Activated T-cell treated with anti-CD3 and anti-CD28 coated beads for 4 hours (primary cell): ENCODE measurements around the gene PNO1.
"Not testable (repeated sequence)": the region's sequence is repeated elsewhere in the genome, so short reads cannot be mapped to it uniquely, and the experiment has no call there.

ENCODE experiments used
- DNase-seq: peaks from one replicate; pipeline ENCODE4 v3.0.0-alpha.2; 2020

PNO1 gene

DNA sequence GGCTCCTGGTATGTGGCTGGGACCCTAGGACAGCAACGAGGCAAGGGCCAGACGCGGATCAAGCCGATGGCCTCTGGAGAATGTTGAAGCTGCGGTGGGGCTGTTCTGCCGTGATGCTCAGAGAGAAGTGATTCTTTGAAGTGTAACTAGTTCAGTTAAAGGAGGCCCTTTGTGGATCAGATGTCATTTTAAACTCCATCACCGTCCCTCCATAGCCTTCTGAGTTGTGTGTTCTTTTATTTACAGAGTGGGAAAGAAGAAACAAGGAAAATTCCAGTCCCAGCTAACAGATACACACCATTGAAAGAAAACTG, 403 bp downstream of the PNO1 start:
- DNase-seq = no peak

- no peak for DNase-seq
Observed at GRCh38 chr2:68163641-68164040, 6.0 kb downstream of the PNO1 start.

DNA sequence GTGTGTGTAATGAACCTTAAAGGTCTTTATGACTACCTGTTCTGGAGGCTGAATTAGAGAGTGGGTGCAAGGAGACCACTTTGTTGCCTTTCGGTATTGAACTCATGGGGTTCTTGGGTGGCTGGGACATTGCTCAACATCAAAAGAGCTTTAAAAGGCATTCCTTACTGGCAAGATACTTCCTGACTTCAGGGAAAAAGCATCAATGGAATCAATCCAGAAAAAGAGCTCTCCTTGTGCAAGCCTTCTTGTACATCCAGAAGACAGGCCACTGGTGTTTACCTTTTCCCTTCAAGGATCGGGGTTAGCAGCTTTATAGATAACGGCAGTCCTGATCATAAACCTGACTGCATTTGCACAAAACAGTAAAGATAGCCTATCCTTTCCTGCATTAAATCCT, 9.5 kb downstream of the PNO1 start:
- no peak for DNase-seq

DNA sequence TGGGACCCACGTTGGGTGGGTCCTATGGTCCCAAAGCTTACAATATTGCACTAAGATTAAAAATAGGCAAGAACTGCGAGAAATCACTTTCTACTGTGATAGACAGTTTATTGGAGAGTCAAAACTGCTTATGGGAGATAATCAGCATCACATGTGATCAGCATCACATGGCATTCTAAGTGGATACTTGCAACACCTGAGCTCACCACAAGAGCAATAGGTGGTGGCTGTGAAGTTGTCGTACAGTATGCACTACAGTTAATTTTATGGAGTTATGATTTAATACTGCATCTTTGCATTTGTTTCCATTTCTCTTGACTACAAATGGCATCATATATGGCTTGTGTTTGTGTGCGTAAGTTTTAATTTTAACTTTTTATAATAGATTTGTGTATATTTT, 11.6 kb downstream of the PNO1 start:
- no peak for DNase-seq

GRCh38 chr2:68171146-68171545, 13.5 kb downstream of the PNO1 start:
- DNase-seq = no peak

- no peak for DNase-seq
Observed at GRCh38 chr2:68171684-68172083, 14.0 kb downstream of the PNO1 start.

DNA sequence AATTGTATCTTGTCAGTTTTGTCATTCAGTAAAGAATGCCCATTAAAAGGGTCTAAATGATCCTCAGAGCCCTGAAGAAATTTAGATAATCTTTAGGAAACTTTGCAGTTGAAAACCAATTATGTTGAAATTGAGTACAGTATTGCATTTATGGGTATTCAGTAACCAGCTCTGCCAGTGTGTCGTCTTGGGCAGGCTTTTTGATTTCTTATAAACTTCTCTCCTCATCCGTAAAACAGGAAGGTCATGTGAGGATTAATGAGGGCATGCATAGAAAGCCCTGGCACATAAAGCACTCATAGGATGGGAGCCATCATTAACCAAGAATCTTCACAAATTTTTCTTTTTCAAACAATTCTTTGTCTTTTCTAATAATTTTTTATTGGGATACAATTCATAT, 14.8 kb downstream of the PNO1 start:
- no peak for DNase-seq

- DNase-seq = no peak
Observed at GRCh38 chr2:68172990-68173700, 15.5 kb downstream of the PNO1 start.

DNA sequence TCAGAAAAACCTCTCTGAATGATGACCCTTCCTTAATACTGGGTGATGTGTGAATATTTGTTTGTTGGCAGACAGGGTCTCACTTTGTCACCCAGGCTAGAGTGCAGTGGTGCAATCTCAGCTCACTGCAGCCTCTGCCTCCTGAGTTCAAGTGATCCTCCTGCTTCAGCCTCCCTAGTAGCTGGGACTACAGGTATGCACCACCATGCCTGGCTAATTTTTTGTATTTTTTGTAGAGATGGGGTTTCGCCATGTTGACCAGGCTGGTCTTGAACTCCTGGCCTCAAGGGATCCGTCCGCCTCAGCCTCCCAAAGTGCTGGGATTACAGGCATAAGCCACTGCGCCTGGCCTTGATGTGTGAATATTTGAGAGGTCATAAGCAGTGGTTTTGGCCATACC, 17.5 kb downstream of the PNO1 start:
- DNase-seq = not testable (repeated sequence)

DNA sequence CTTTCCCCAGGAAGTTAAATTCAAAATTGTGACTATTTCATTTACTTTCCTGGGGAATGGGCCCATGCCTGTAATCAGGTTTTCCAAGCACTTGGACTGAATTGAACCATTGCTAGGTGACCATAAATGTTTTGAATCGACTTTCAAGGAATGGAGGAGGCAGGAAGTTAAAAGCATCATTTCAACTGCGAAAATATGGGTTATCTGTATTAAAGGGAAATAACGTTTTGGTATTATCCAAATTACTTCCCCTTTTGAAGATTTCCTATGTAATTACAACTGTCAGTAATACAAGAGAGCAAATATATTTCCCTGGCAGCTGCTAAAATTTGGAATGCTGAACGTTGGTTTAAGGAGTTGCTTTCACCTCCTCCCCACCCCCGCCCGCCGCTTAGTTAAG, 19.0 kb downstream of the PNO1 start:
- DNase-seq = no peak

GRCh38 chr2:68177541-68177940, 19.9 kb downstream of the PNO1 start:
- DNase-seq = no peak

GRCh38 chr2:68178432-68178831, 20.7 kb downstream of the PNO1 start:
- no peak for DNase-seq

DNA sequence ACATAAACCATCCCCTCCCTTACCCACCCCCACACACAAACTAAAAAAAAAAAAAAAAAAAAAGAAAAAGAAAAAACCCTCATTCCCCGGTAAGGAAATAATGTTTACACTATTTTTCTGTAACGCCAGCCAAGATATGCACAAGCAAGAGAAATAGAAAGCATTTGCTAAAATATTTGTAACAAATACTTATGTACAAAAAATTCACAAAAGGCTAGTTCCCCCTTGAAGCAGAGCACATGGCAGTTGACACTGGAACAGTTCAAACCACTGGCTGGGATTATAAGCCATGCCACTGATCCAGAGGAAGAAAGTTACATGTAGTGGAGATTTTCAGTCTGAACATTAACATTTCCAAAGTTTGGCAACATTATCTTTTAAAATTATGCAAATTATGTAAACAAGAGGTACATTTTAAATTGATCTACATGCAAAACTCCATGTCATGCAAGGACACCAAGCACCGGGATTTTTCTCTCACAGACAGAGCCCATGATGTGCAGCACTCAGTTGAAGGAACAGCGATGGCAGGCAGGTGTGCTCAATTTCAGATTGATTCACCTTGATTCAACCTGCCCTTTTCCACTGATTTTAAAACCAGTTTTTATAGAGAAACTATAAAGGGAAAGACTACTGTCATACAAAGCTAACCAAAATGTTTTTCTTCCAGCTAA, 21.4 kb downstream of the PNO1 start:
- no peak for DNase-seq

- no peak for DNase-seq
Observed at GRCh38 chr2:68182902-68183301, 25.2 kb downstream of the PNO1 start.

DNA sequence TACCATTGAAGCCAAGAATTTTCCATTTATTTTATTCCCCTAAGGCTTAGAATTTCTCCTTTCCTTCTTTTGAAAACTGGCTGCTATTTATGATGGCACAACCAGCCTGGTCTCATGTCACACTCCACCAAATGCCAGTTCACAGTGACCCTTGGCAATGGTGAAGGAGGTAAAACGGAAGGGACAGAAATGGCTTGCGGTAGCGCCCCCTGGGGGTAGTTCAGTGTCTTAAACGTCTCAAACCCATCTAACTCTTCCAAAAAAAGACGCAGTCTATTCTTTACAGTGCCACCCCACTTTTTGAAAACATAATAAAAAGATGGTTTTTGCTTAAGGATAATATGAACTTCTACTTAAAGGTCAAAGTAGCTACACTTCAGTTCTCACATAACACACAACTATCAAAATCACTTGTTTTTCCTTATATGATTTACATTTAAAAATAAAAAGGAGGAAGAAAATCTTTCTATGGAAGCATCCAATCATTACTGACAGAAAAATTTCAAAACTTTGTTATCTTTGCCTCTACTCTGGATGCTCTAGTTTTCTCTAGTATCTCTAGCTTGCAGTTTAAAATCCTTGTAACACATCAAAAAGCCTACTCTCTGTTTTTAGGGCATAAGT, 28.0 kb downstream of the PNO1 start:
- peak; percentile 42 for DNase-seq

GRCh38 chr2:68187329-68187728, 29.6 kb downstream of the PNO1 start:
- DNase-seq = no peak

GRCh38 chr2:68188831-68189230, 31.1 kb downstream of the PNO1 start:
- no peak for DNase-seq

DNA sequence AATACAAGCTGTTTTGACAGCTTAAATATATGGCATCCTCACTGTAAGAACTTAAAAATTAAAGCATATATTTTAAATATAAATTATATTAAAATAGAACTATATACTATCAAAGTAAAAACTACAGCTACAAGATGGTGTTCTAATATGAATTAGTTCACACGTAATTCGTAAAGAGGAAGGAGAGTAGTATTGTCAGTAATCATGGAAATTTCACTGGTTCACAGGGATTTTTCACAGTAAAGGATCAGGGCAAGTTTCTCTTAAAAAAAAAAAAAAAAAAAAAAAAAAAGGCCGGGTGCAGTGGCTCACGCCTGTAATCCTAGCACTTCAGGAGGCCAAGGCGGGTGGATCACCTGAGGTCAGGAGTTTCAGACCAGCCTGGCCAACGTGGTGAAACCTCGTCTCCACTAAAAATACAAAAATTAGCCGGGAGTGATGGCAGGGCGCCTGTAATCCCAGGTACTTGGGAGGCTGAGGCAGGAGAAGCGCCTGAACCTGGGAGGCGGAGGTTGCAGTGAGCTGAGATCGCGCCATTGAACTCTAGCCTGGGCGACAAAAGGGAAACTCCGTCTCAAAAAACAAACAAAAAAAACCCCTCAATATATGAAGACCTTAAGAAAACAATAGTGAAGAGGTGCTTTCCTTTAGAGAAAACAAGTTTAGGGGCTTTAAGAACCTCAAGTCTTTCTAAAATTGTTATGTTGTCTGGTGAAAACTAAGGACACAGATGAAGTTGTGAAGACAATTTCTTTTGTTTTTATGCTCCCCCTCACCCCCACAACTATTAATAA, 32.5 kb downstream of the PNO1 start:
- no peak for DNase-seq

- no peak for DNase-seq
Observed at GRCh38 chr2:68190991-68191731, 33.5 kb downstream of the PNO1 start.

DNA sequence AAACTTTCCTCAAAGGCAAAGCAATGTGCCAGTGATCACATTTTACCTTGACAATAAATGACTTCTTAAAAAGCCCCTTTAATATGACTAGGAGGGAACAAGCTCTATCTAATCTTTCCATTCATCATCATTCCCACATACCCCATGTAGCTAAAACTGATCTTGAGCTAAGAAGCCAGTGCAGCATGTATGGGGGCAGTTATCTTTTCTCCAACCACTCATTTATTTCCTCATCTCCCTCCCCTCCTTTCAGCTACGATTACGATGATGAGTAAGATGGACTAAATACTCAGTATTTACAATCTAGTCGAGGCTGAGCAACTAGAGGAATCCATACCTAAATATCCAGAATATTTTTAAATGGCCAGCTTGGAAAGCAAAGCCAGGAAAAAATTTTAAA, 35.5 kb downstream of the PNO1 start:
- DNase-seq = no peak

DNA sequence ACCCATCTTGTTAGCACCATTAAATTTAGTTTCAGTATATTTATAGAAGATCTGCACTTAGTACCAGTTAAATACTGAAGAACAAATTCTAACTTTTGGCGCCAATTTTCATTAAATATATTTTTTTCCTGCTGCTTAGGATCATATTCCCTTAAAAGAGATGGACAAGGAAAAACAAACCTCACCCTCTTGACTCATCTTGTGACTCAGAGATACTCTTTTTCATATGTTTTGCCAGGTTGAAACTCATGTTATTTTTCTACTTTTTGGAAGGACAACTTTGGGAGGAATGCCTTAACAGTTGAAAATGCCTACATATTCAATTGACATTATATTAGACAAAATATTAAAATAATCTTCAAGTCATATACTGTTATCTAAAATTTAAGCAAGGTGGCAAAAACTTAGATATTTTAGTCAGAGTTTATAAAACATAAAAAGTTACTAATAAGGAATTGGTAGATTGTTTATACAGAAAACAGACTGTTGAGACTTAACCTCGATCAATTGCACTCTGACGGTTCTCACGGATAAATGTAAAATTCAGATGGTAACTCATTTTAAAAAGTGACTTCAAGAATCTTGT, 36.2 kb downstream of the PNO1 start:
- DNase-seq = no peak

- no peak for DNase-seq
Observed at GRCh38 chr2:68195096-68195495, 37.4 kb downstream of the PNO1 start.
